Measurements from ENCODE around the gene SYT17. TPM values are rescaled to one million over a fixed set of nuclear protein-coding genes. Genes with fewer than 3 reads are reported as not detected.

Gene SYT17
- total RNA-seq, 1 donor from 2014 or later: 25.4 TPM

GRCh38 chr16:19301931-19302330 is 133.9 kb downstream of the SYT17 start:
- Mint-ChIP-seq H3K9me3 (no peaks in the 10 kb centered on the region), H3K4me3 (no peak overlapping the region), H3K27ac (no peak overlapping the region), H3K4me1 (no peaks in the 10 kb centered on the region), H3K36me3 (ENCODE audit: low read depth) (no peaks in the 10 kb centered on the region), H3K27me3 (peaks cover 4% of the 10 kb centered on the region)
- ChIA-PET CTCF (no interaction called here), POLR2A (no interaction called here)
- no peak for TF ChIP-seq CTCF (IDR thresholded peaks at IDR 0.05)
- intact Hi-C loops (cut with micrococcal nuclease): no loop called here
- ATAC-seq (ENCODE audit: low read depth) (no peak), DNase-seq (no peak)

- TF ChIP-seq CTCF (IDR thresholded peaks at IDR 0.05): no peak
- intact Hi-C loops (cut with micrococcal nuclease): no loop called here
- ATAC-seq (ENCODE audit: low read depth) (no peak), DNase-seq (no peak)
- ChIA-PET POLR2A (no interaction called here), CTCF (no interaction called here)
- H3K9me3 Mint-ChIP-seq: no peaks in the 10 kb centered on the region
- no peaks in the 10 kb centered on the region for H3K4me1 Mint-ChIP-seq
- H3K4me3 Mint-ChIP-seq: no peak overlapping the region
- H3K27me3 Mint-ChIP-seq: no peaks in the 10 kb centered on the region
- no peak overlapping the region for H3K27ac Mint-ChIP-seq
- H3K36me3 Mint-ChIP-seq (ENCODE audit: low read depth): no peaks in the 10 kb centered on the region
Measured at GRCh38 chr16:19304750-19305149, 136.7 kb downstream of the SYT17 start.

GRCh38 chr16:19305443-19305842 is 137.4 kb downstream of the SYT17 start:
- no peaks in the 10 kb centered on the region for H3K4me1 Mint-ChIP-seq
- CTCF ChIA-PET: no interaction called here
- H3K9me3 Mint-ChIP-seq: no peaks in the 10 kb centered on the region
- ATAC-seq (ENCODE audit: low read depth) (no peak), DNase-seq (no peak)
- intact Hi-C loops (cut with micrococcal nuclease): no loop called here
- POLR2A ChIA-PET: no interaction called here
- no peaks in the 10 kb centered on the region for H3K36me3 Mint-ChIP-seq (ENCODE audit: low read depth)
- H3K27me3 Mint-ChIP-seq: no peaks in the 10 kb centered on the region
- no peak overlapping the region for H3K27ac Mint-ChIP-seq
- H3K4me3 Mint-ChIP-seq: no peak overlapping the region
- no peak for TF ChIP-seq CTCF (IDR thresholded peaks at IDR 0.05)

- no peaks in the 10 kb centered on the region for H3K4me1 Mint-ChIP-seq
- POLR2A ChIA-PET: no interaction called here
- DNase-seq (no peak), ATAC-seq (ENCODE audit: low read depth) (no peak)
- H3K27me3 Mint-ChIP-seq: no peaks in the 10 kb centered on the region
- CTCF ChIA-PET: no interaction called here
- H3K27ac Mint-ChIP-seq: no peak overlapping the region
- no peak for TF ChIP-seq CTCF (IDR thresholded peaks at IDR 0.05)
- intact Hi-C loops (cut with micrococcal nuclease): no loop called here
- no peaks in the 10 kb centered on the region for H3K9me3 Mint-ChIP-seq
- no peak overlapping the region for H3K4me3 Mint-ChIP-seq
- H3K36me3 Mint-ChIP-seq (ENCODE audit: low read depth): no peaks in the 10 kb centered on the region
Measured at GRCh38 chr16:19307587-19308241, 139.7 kb downstream of the SYT17 start.

GRCh38 chr16:19308392-19308791 is 140.4 kb downstream of the SYT17 start:
- POLR2A ChIA-PET: no interaction called here
- Mint-ChIP-seq H3K36me3 (ENCODE audit: low read depth) (no peaks in the 10 kb centered on the region), H3K4me1 (no peaks in the 10 kb centered on the region), H3K27ac (no peak overlapping the region), H3K4me3 (no peak overlapping the region), H3K27me3 (no peaks in the 10 kb centered on the region), H3K9me3 (no peaks in the 10 kb centered on the region)
- no peak for ATAC-seq (ENCODE audit: low read depth)
- TF ChIP-seq CTCF (IDR thresholded peaks at IDR 0.05): no peak
- intact Hi-C loops (cut with micrococcal nuclease): no loop called here
- no peak for DNase-seq
- CTCF ChIA-PET: no interaction called here
